HL-60 (cell line): ENCODE measurements around the gene R3HDM2.
A peak's percentile ranks its signal among the peaks of the same experiment; 100 is the strongest.

Source experiments
- GABPA ChIP-seq: IDR thresholded peaks from 2 replicates; pipeline ENCODE4 v1.6.1; 2012; ENCODE audit warnings: low read depth
- POLR2AphosphoS5 ChIP-seq: IDR thresholded peaks from 2 replicates; pipeline ENCODE4 v1.6.1; 2012; ENCODE audit warnings: low read depth
- REST ChIP-seq: IDR thresholded peaks from 2 replicates; pipeline ENCODE4 v1.6.1; 2012; ENCODE audit warnings: low read depth; ENCODE audit not compliant: insufficient replicate concordance
- TF ChIP-seq, protein P1 (sequence below): IDR thresholded peaks from one replicate; pipeline ENCODE4 v1.5.1; 2011; ENCODE audit warnings: low read length, control low read depth, inconsistent platforms; ENCODE audit not compliant: insufficient read depth

- TF ChIP-seq, protein P1, sequence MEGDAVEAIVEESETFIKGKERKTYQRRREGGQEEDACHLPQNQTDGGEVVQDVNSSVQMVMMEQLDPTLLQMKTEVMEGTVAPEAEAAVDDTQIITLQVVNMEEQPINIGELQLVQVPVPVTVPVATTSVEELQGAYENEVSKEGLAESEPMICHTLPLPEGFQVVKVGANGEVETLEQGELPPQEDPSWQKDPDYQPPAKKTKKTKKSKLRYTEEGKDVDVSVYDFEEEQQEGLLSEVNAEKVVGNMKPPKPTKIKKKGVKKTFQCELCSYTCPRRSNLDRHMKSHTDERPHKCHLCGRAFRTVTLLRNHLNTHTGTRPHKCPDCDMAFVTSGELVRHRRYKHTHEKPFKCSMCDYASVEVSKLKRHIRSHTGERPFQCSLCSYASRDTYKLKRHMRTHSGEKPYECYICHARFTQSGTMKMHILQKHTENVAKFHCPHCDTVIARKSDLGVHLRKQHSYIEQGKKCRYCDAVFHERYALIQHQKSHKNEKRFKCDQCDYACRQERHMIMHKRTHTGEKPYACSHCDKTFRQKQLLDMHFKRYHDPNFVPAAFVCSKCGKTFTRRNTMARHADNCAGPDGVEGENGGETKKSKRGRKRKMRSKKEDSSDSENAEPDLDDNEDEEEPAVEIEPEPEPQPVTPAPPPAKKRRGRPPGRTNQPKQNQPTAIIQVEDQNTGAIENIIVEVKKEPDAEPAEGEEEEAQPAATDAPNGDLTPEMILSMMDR: no peak
- TF ChIP-seq GABPA (no peak), POLR2AphosphoS5 (peak; percentile 60; the same call in 1 of the 2 replicates), REST (no peak)
These were observed 201.0 kb downstream of the R3HDM2 start, which contains the start of gene SHMT2 for GRCh38 chr12:57229634-57230380.
